Stomach (tissue), 9 donors: ENCODE data around the gene ACSF3. TPM values are rescaled to one million over a fixed set of nuclear protein-coding genes. Genes with fewer than 3 reads are reported as not detected.

Experiments
- DNase-seq, 2 donors: peaks; one replicate each; pipeline versions ENCODE4 v3.0.0 to v3.0.0-alpha.2; 2013 to 2019
- H3K27ac ChIP-seq, 5 donors: fragments of 200-600 bp in 4 of 5; sonication (generic) in 4 of 5; one replicate each; pipeline ENCODE4 v1.5.1; 2013 to 2019; ENCODE audit warnings: mild to moderate bottlenecking in 1 of 5, moderate library complexity in 1 of 5
- H3K27me3 ChIP-seq, 3 donors: fragments of 200-600 bp; sonication (generic); one replicate each; pipeline ENCODE4 v1.5.1; 2017 to 2019; ENCODE audit warnings: mixed run types in 1 of 3
- H3K36me3 ChIP-seq, 4 donors: fragments of 200-600 bp; sonication (generic); 1 replicate in 3 of 4; 2 replicates in 1 of 4; pipeline ENCODE4 v1.5.1; 2016 to 2019
- H3K4me1 ChIP-seq, 4 donors: fragments of 200-600 bp; sonication (generic); one replicate each; pipeline ENCODE4 v1.5.1; 2016 to 2019
- H3K4me3 ChIP-seq, 4 donors: fragments of 200-600 bp; sonication (generic) in 3 of 4; one replicate each; pipeline ENCODE4 v1.5.1; 2016 to 2019; ENCODE audit warnings: mild to moderate bottlenecking in 1 of 4
- H3K9me3 ChIP-seq, 4 donors: fragments of 200-600 bp; sonication (generic); one replicate each; pipeline ENCODE4 v1.5.1; 2016 to 2019
- CTCF ChIP-seq, 7 experiments: fragments of 450-650 bp in 4 of 7; fragments of 200-600 bp in 3 of 7; sonication (generic) in 3 of 7; IDR thresholded peaks; one replicate each; pipeline ENCODE4 v1.5.1; 2016 to 2019; ENCODE audit warnings: antibody characterized with exemption in 7 of 7, control low read depth in 2 of 7, mild to moderate bottlenecking in 1 of 7
- EP300 ChIP-seq: sonication (generic); formaldehyde crosslinking; IDR thresholded peaks from one replicate; pipeline ENCODE4 v1.6.1; 2017; ENCODE audit warnings: antibody characterized with exemption
- POLR2A ChIP-seq, 4 donors: fragments of 450-650 bp; IDR thresholded peaks; one replicate each; pipeline ENCODE4 v1.6.1; 2016; ENCODE audit warnings: antibody characterized with exemption in 4 of 4, control low read depth in 2 of 4, mild to moderate bottlenecking in 1 of 4, moderate library complexity in 1 of 4
- POLR2AphosphoS5 ChIP-seq, 3 donors: sonication (generic); formaldehyde crosslinking; IDR thresholded peaks; one replicate each; pipeline ENCODE4 v1.6.1; 2016; ENCODE audit warnings: antibody characterized with exemption in 3 of 3
- WGBS, 5 donors: extraction: QIAGEN DNeasy Blood & Tissue Kit in 3 of 5; methylation state at CpG; one replicate each; pipeline versions ENCODE4 v1.1.5 to v1.1.7; 2013 to 2018; 5-methylcytosine and 5-hydroxymethylcytosine counted together
- intact Hi-C: fragments of 100-400 bp; cut with DNase I; formaldehyde crosslinking; loops from one replicate; pipeline ENCODE4 v1.15.1; 2023; ENCODE audit warnings: low total_unique reads
- polyA plus RNA-seq, 3 donors: library from polyadenylated mRNA; stranded (reverse); fragments of 200-250 nt; gene quantifications; one replicate each; pipeline ENCODE4 v1.2.3, GENCODE V29; 2013
- total RNA-seq, 5 donors: library from RNA; depleted of rRNA; stranded (reverse); fragments of >200 nt; gene quantifications; one replicate each; pipeline versions ENCODE4 v1.1.0 to v1.2.3, GENCODE V29; 2014 to 2016
- donor health status: healthy with polysubstance abuse.
- donor health status: Bipolar disorder and iron deficiency.
- donor health status: healthy.

ACSF3 gene
- total and polyA plus RNA-seq, 8 donors, result 16.9 to 265 (median 30.7) TPM

- Histone ChIP-seq H3K36me3 (peaks cover 60 to 100% (median 97%) of the 10 kb centered on the region in 4 donors), H3K4me1 (peaks cover 5 to 28% (median 13%) of the 10 kb centered on the region in 4 donors), H3K27me3 (no peaks in the 10 kb centered on the region), H3K27ac (no peak overlapping the region), H3K9me3 (no peaks in the 10 kb centered on the region), H3K4me3 (no peak overlapping the region)
- intact Hi-C loops, result no loop called here
- no peak for DNase-seq
- no peak for TF ChIP-seq POLR2A (IDR thresholded peaks at IDR 0.05)
- TF ChIP-seq CTCF (IDR thresholded peaks at IDR 0.05), result no peak
- TF ChIP-seq POLR2AphosphoS5 (IDR thresholded peaks at IDR 0.05), result no peak
- no peak for TF ChIP-seq EP300
- 94 to 96% (median 94%) methylated on average over 14 to 27 of the region's 27 CpGs for WGBS, 5 donors
These were observed 23.7 kb downstream of the ACSF3 start for GRCh38 chr16:89117227-89117974.

GRCh38 chr16:89117975-89118289 is 24.3 kb downstream of the ACSF3 start:
- TF ChIP-seq POLR2A (IDR thresholded peaks at IDR 0.05), result no peak
- no peak for TF ChIP-seq POLR2AphosphoS5 (IDR thresholded peaks at IDR 0.05)
- TF ChIP-seq CTCF (IDR thresholded peaks at IDR 0.05), result no peak
- TF ChIP-seq EP300, result no peak
- peaks cover 55 to 100% (median 95%) of the 10 kb centered on the region in 4 donors for H3K36me3 ChIP-seq
- 84 to 97% (median 86%) methylated on average over 19 of the region's 19 CpGs for WGBS, 5 donors
- peaks cover 5 to 34% (median 16%) of the 10 kb centered on the region in 4 donors for H3K4me1 ChIP-seq
- no peaks in the 10 kb centered on the region for H3K27me3 ChIP-seq
- intact Hi-C loops, result no loop called here
- H3K4me3 ChIP-seq, result no peak overlapping the region
- no peaks in the 10 kb centered on the region for H3K9me3 ChIP-seq
- DNase-seq, result no peak
- no peak overlapping the region for H3K27ac ChIP-seq

GRCh38 chr16:89118361-89119165 is 24.9 kb downstream of the ACSF3 start:
- Histone ChIP-seq H3K4me1 (peaks cover 5 to 35% (median 19%) of the 10 kb centered on the region in 4 donors), H3K27ac (no peak overlapping the region), H3K4me3 (no peak overlapping the region), H3K9me3 (no peaks in the 10 kb centered on the region), H3K36me3 (peaks cover 57 to 100% (median 94%) of the 10 kb centered on the region in 4 donors), H3K27me3 (no peaks in the 10 kb centered on the region)
- intact Hi-C loops, result no loop called here
- 80 to 89% (median 81%) methylated on average over 22 to 23 of the region's 23 CpGs for WGBS, 5 donors
- no peak for TF ChIP-seq POLR2AphosphoS5 (IDR thresholded peaks at IDR 0.05)
- no peak for TF ChIP-seq EP300
- TF ChIP-seq POLR2A (IDR thresholded peaks at IDR 0.05), result no peak
- no peak for TF ChIP-seq CTCF (IDR thresholded peaks at IDR 0.05)
- no peak for DNase-seq

GRCh38 chr16:89119166-89119621 is 25.5 kb downstream of the ACSF3 start:
- DNase-seq, result no peak
- Histone ChIP-seq H3K27ac (no peak overlapping the region), H3K9me3 (no peaks in the 10 kb centered on the region), H3K4me1 (peaks cover 5 to 30% (median 18%) of the 10 kb centered on the region in 4 donors), H3K36me3 (peaks cover 52 to 100% (median 94%) of the 10 kb centered on the region in 4 donors), H3K27me3 (no peaks in the 10 kb centered on the region), H3K4me3 (no peak overlapping the region)
- TF ChIP-seq EP300 (no peak), CTCF (IDR thresholded peaks at IDR 0.05) (no peak), POLR2A (IDR thresholded peaks at IDR 0.05) (no peak), POLR2AphosphoS5 (IDR thresholded peaks at IDR 0.05) (no peak)
- WGBS, 5 donors, result 79 to 90% (median 84%) methylated on average over 24 of the region's 24 CpGs
- intact Hi-C loops, result no loop called here
